ENCODE measurements around the gene SLC36A2.

DNA sequence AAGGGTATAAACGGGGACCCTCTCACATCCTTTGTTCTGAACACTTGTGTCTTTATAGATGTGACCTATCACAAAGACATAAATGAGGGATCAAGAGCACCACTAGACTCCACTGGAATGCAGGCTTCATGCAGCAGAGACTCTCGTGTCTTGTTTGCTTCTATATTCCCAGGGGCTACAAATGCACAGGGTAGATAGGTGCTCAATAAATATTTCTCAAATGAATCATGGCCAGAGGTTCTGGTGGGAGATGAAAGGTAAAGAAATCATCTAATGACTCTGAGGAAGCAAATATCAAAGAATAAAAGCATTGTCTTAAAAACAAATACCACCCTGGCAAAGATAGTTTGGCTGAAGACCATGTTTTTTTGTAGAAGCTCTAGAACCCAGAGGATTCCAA is 50.4 kb downstream of the SLC36A2 start:
- TF ChIP-seq, protein P1, sequence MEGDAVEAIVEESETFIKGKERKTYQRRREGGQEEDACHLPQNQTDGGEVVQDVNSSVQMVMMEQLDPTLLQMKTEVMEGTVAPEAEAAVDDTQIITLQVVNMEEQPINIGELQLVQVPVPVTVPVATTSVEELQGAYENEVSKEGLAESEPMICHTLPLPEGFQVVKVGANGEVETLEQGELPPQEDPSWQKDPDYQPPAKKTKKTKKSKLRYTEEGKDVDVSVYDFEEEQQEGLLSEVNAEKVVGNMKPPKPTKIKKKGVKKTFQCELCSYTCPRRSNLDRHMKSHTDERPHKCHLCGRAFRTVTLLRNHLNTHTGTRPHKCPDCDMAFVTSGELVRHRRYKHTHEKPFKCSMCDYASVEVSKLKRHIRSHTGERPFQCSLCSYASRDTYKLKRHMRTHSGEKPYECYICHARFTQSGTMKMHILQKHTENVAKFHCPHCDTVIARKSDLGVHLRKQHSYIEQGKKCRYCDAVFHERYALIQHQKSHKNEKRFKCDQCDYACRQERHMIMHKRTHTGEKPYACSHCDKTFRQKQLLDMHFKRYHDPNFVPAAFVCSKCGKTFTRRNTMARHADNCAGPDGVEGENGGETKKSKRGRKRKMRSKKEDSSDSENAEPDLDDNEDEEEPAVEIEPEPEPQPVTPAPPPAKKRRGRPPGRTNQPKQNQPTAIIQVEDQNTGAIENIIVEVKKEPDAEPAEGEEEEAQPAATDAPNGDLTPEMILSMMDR (IDR thresholded peaks at IDR 0.05) = no peak
- TF ChIP-seq TCF7L2 (IDR thresholded peaks at IDR 0.05; ENCODE audit: low read depth, low read length) = no peak
- TF ChIP-seq, protein P2, sequence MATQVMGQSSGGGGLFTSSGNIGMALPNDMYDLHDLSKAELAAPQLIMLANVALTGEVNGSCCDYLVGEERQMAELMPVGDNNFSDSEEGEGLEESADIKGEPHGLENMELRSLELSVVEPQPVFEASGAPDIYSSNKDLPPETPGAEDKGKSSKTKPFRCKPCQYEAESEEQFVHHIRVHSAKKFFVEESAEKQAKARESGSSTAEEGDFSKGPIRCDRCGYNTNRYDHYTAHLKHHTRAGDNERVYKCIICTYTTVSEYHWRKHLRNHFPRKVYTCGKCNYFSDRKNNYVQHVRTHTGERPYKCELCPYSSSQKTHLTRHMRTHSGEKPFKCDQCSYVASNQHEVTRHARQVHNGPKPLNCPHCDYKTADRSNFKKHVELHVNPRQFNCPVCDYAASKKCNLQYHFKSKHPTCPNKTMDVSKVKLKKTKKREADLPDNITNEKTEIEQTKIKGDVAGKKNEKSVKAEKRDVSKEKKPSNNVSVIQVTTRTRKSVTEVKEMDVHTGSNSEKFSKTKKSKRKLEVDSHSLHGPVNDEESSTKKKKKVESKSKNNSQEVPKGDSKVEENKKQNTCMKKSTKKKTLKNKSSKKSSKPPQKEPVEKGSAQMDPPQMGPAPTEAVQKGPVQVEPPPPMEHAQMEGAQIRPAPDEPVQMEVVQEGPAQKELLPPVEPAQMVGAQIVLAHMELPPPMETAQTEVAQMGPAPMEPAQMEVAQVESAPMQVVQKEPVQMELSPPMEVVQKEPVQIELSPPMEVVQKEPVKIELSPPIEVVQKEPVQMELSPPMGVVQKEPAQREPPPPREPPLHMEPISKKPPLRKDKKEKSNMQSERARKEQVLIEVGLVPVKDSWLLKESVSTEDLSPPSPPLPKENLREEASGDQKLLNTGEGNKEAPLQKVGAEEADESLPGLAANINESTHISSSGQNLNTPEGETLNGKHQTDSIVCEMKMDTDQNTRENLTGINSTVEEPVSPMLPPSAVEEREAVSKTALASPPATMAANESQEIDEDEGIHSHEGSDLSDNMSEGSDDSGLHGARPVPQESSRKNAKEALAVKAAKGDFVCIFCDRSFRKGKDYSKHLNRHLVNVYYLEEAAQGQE (IDR thresholded peaks at IDR 0.05; ENCODE audit: insufficient read depth in 1 of 2, low read depth in 2 of 2, low read length in 1 of 2) = no peak

Data from Panc1 (cell line).